NCI-H748 treated with DMSO at 0.1 percent for 48 hours (cell line): ENCODE measurements around the gene COPS4.
A peak's percentile ranks its signal among the peaks of the same experiment; 100 is the strongest.
"Not testable (repeated sequence)": the region's sequence is repeated elsewhere in the genome, so short reads cannot be mapped to it uniquely, and the experiment has no call there.

ENCODE experiments used
- DNase-seq: peaks from one replicate; lab custom pipeline; 2025; lab: John Stamatoyannopoulos, UW

COPS4 gene

GRCh38 chr4:83084956-83085355 is 50.0 kb downstream of the COPS4 start:
- not testable (repeated sequence) for DNase-seq

GRCh38 chr4:83089410-83090157 is 54.6 kb downstream of the COPS4 start:
- no peak for DNase-seq

GRCh38 chr4:83093060-83093640 is 58.2 kb downstream of the COPS4 start:
- DNase-seq, result no peak

DNA sequence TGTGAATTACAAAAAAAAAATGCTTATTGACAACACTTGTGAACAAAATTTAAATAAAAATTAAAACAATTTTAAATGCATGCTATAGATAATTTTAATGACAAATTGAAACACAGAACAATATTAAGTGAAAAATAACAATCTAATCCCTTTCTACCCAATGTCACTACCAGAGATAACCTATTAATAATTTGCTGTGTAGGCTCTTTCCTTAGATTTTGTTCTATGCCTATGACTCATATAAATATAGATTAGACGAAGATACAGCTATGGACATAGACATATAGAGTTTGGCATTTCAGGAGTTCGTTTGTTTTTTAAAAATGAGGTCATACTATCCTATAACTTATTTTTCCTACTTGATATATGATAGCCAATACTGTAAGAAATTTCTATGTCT is 61.4 kb downstream of the COPS4 start:
- no peak for DNase-seq

- no peak for DNase-seq
Measured at GRCh38 chr4:83104991-83105390, 70.0 kb downstream of the COPS4 start.

- no peak for DNase-seq
Measured at GRCh38 chr4:83107631-83108030, 72.6 kb downstream of the COPS4 start.

- no peak for DNase-seq
Measured at GRCh38 chr4:83108101-83108861, 73.3 kb downstream of the COPS4 start.

DNA sequence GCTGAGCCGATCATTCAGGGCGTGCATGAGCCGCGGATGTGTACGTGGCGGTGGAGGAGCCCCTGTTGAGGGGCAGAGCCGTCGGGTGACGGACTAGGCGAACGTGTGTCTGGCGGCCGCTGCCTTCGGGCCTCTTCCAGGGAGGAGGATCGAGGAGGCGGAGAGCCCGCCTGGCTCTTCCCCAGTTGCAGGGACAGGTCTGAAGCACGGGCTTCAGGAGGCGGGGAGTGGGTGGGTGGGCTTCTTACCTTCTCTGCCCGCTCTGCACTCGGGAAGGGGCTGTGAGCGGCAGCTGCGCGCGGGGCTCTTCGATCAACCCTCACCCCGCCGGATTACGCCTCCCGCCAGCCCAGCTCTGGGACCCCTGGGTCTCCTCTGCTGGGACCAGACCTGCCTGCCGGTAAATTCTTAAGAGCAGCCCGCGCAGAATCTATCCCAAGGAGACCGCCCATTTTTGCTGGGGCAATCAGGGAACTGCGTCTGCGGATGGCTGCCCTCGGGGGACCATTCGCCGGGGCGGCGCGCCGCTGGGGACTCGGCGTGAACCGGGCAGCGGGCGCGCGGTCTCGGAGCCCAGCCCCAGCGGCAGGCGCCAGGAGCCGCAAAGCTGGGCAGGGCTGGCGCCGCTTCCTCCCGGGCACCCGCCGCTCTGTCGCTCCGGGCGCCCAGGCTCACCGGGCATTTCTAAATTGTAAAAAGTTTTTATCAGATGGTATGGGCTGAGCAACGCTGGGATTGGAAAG is 74.7 kb downstream of the COPS4 start:
- DNase-seq, result peak; percentile 45

DNA sequence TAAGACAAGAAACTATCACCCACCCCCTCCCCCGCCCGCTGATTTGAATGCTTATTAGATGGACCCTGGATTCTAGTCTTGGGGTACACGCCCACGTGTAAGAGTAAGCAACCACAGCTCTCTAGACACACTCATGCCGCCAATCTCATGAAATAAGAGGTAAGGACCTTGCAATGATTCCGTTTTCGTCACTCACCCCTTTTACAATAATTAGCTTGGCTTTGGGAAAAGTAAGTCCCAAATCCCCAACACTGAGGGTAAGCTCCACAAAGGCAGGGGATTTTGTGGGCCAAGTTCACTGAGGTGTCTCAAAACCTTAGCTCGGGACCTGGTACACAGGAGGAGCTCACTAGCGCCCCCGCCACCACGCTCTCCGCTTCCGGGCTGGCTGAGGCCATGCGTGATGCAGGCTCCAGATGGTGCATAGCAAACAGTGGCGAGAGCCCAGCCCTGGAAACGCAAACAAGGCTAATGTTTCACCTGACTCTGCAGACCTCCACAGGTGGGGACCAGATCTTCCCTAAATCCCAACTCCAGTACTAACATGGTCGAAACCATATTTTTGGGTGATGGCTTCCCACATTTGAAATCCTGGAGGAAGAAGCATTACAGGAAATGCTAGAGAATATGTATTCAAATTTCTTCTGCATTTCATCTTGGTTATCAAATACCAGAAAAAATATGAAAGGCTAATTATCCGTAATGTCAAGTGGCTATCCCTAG is 75.4 kb downstream of the COPS4 start:
- DNase-seq, result peak; percentile 77

DNA sequence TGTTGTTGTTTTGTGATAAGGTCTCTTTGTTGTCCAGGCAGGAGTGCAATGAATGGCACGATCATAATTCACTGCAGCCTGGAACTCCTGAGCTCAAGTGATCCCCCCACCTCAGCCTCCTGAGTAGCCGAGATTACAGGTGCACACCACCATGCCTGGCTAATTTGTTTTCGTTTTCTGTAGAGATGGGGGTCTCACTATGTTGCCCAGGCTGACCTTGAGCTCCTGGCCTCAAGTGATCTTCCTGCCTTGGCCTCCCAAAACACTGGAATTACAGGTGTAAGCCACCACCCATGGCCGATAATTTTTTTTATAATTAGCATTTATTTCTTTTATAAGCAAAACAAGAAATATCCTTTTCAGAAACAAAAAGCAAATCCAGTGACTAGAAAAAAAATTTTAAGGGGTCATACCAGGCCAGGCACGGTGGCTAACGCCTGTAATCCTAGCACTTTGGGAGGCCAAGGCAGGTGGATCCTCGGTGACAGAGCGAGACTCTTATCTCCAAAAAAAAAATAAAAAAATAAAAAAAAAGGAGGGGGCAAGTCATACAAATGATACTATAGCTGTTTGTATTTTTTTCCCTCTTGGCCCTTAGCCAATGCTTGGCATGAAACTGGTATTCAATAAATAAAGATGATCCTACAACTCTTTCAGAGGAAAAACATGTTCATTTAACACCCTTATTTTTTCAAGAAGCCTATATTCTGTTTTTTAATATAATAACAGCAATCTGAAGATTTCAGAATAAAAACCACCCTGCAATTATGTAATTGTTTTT is 76.2 kb downstream of the COPS4 start:
- DNase-seq, result no peak

DNA sequence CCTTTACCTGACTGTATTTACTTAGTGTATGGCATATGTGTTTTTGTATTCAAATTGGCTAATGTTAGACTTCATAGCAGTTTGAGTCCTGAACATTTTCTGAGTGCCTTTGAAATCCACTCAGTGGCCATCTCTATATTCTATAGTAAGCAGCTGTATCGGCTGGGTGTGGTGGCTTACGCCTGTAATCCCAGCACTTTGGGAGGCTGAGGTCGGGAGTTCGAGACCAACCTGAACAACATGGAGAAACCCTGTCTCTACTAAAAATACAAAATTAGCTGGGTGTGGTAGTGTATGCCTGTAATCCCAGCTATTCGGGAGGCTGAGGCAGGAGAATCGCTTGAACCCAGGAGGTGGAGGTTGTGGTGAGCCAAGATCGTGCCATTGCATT is 76.8 kb downstream of the COPS4 start:
- not testable (repeated sequence) for DNase-seq

GRCh38 chr4:83112231-83112630 is 77.2 kb downstream of the COPS4 start:
- DNase-seq, result no peak

- no peak for DNase-seq
Measured at GRCh38 chr4:83112678-83113428, 77.9 kb downstream of the COPS4 start.

DNA sequence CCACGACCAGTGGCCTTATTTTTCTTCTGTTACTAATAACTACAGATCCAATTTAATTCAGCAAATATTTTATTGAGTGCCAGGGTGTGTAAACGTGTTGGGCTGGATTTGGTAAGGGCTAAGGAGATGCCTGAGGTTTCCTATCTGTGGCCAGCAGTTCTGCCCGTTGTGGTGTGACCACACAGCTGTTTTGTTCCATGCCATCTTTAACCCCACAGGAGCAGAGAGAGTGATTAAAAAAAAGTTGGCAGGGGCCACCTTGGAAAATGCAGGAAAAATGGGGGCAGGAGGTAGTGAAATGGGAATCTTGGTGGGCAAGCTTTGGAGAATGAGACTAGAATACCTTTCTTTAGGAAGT is 78.4 kb downstream of the COPS4 start:
- no peak for DNase-seq

DNA sequence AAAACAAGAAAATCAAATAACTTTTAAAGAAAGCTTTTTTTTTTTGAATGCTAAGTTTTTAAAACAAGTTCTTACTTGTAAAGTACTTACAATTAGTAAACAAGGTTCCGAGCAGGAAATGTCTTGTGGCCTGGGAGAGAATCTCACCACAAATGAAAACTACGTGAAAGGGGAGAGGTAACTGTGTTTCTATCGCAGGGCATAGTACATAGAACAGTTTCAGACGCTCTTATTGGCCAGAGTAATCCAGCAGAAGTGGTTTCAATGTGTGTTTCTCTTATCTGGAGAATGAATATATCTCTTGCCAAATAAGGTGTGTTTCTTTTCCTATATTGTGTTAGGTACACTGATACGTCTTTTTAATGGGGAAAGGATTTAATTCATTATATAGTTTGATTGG is 79.6 kb downstream of the COPS4 start, which contains the start of gene PLAC8:
Gene PLAC8 (minus strand): TSS at position 154 of the 400 bp plus-strand sequence. CDS start 6,808 bp downstream, outside the sequence.
- DNase-seq, result no peak

DNA sequence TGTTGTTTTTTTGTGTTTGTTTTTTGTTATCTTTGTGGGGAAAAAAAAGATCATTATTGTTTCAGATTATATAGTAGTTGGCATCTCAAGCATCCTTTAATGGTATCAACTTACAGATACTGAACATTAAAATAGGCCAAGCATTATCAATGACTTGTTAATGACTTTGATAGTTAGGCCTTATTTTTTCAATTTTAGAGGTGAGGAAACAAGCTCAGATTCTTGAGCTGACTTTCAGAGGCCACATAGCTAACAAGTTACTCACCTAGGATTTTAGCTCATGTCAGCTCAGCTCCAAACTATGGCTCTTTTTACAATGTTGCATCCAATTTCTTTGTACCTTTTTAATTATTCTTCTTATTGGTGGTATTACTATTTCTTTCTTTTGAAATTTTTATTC is 80.0 kb downstream of the COPS4 start:
- DNase-seq, result no peak

- DNase-seq, result no peak
Measured at GRCh38 chr4:83115656-83116285, 80.8 kb downstream of the COPS4 start.

GRCh38 chr4:83118869-83119268 is 83.9 kb downstream of the COPS4 start:
- no peak for DNase-seq

- no peak for DNase-seq
Measured at GRCh38 chr4:83121246-83121645, 86.3 kb downstream of the COPS4 start.
